ENCODE measurements around the gene SYCE3.

SYCE3 gene

GRCh38 chr22:50505776-50506610 is 56.7 kb downstream of the SYCE3 start:
- H3K4me3 ChIP-seq (ENCODE audit: low read depth, low read length), result no peak overlapping the region
- H2AFZ ChIP-seq, result no peak overlapping the region
- no peaks in the 10 kb centered on the region for H3K27me3 ChIP-seq (ENCODE audit: control insufficient read depth, insufficient read depth, low read length)
- H3K79me2 ChIP-seq, result no peaks in the 10 kb centered on the region
- H3K4me1 ChIP-seq, result no peaks in the 10 kb centered on the region
- no peak overlapping the region for H3K27ac ChIP-seq
- H3K36me3 ChIP-seq (ENCODE audit: control insufficient read depth, insufficient read depth, low read length), result no peaks in the 10 kb centered on the region
- TF ChIP-seq CTCF (IDR thresholded peaks at IDR 0.05), result no peak
- no peak overlapping the region for H3K4me2 ChIP-seq (ENCODE audit: low read length)
- H3K9ac ChIP-seq, result no peak overlapping the region
- H3K9me3 ChIP-seq (ENCODE audit: control insufficient read depth, low read length), result no peaks in the 10 kb centered on the region

- Histone ChIP-seq H3K36me3 (ENCODE audit: control insufficient read depth, insufficient read depth, low read length) (no peaks in the 10 kb centered on the region), H3K27ac (no peak overlapping the region), H3K4me2 (ENCODE audit: low read length) (no peak overlapping the region), H3K4me1 (no peaks in the 10 kb centered on the region), H2AFZ (no peak overlapping the region), H3K4me3 (ENCODE audit: low read depth, low read length) (no peak overlapping the region), H3K9ac (no peak overlapping the region), H3K9me3 (ENCODE audit: control insufficient read depth, low read length) (no peaks in the 10 kb centered on the region), H3K79me2 (no peaks in the 10 kb centered on the region), H3K27me3 (ENCODE audit: control insufficient read depth, insufficient read depth, low read length) (no peaks in the 10 kb centered on the region)
- no peak for TF ChIP-seq CTCF (IDR thresholded peaks at IDR 0.05)
These were observed 57.4 kb downstream of the SYCE3 start for GRCh38 chr22:50505276-50505775.

GRCh38 chr22:50504369-50505211 is 58.1 kb downstream of the SYCE3 start:
- Histone ChIP-seq H3K36me3 (ENCODE audit: control insufficient read depth, insufficient read depth, low read length) (no peaks in the 10 kb centered on the region), H3K9ac (no peak overlapping the region), H3K4me3 (ENCODE audit: low read depth, low read length) (no peak overlapping the region), H3K27ac (no peak overlapping the region), H3K9me3 (ENCODE audit: control insufficient read depth, low read length) (no peaks in the 10 kb centered on the region), H3K79me2 (no peaks in the 10 kb centered on the region), H2AFZ (no peak overlapping the region), H3K4me1 (no peaks in the 10 kb centered on the region), H3K27me3 (ENCODE audit: control insufficient read depth, insufficient read depth, low read length) (no peaks in the 10 kb centered on the region), H3K4me2 (ENCODE audit: low read length) (no peak overlapping the region)
- TF ChIP-seq CTCF (IDR thresholded peaks at IDR 0.05), result no peak

GRCh38 chr22:50503475-50504145 is 59.1 kb downstream of the SYCE3 start:
- H3K4me1 ChIP-seq, result no peaks in the 10 kb centered on the region
- H3K9me3 ChIP-seq (ENCODE audit: control insufficient read depth, low read length), result no peaks in the 10 kb centered on the region
- H3K27me3 ChIP-seq (ENCODE audit: control insufficient read depth, insufficient read depth, low read length), result no peaks in the 10 kb centered on the region
- no peak overlapping the region for H3K4me3 ChIP-seq (ENCODE audit: low read depth, low read length)
- H3K4me2 ChIP-seq (ENCODE audit: low read length), result no peak overlapping the region
- TF ChIP-seq CTCF (IDR thresholded peaks at IDR 0.05), result no peak
- H3K36me3 ChIP-seq (ENCODE audit: control insufficient read depth, insufficient read depth, low read length), result no peaks in the 10 kb centered on the region
- H3K79me2 ChIP-seq, result no peaks in the 10 kb centered on the region
- no peak overlapping the region for H3K9ac ChIP-seq
- no peak overlapping the region for H2AFZ ChIP-seq
- no peak overlapping the region for H3K27ac ChIP-seq
